ENCODE measurements around the gene NELL1.

NELL1 gene

DNA sequence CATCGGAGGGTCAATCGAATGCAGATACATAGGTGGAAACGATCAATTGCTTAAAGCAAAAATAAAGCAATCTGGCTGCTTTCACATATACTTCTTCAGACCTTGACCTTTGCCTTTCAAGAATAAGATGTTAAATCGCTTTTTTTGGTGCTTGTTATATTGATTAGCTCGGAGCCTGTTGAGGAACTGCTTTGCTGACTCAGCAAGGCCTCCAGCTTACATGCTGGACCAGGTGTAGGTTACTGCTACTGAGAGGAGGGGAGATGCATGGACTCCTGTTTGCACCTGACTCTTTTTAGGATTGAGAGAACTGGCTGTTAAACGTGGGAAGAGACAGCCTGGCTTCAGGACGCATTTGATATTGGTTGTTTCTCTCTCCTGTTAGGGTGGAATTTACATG is 31.3 kb upstream of the NELL1 start:
- H3K27me3 ChIP-seq (ENCODE audit: insufficient read depth, low read length): no peaks in the 10 kb centered on the region
- WGBS: 83% methylated on average over 7 of the region's 7 CpGs
- no peaks in the 10 kb centered on the region for H3K36me3 ChIP-seq (ENCODE audit: insufficient read depth, low read length)
- no peak overlapping the region for H3K27ac ChIP-seq (ENCODE audit: low read depth, low read length)
- H3K4me1 ChIP-seq (ENCODE audit: insufficient read depth, low read length): peaks cover 5% of the 10 kb centered on the region; the same call in 1 of the 2 replicates
- no peak overlapping the region for H3K9ac ChIP-seq (ENCODE audit: low read depth, low read length)
- H3K4me3 ChIP-seq (ENCODE audit: low read length): no peak overlapping the region
- no peaks in the 10 kb centered on the region for H3K9me3 ChIP-seq (ENCODE audit: insufficient read depth, low read depth, low read length)

DNA sequence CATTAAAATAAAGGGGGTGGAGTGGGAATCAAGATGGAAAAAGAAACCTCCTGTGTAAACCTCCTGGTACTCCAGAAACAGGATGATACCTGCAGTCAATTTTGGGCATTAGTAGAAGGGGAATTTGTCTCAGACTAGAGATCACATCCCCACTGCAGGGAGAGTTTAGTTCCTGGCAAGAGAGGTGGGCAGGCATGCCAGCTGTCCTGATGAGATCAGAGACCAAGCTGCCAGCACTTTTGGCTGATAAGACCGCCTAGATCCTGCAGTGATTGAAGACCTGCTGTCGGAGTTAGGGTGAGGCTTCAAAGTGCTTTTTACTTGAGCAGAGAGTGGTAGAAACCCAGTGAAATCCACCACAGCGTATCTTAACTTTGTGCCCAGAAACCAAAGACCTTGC is 29.7 kb upstream of the NELL1 start:
- no peak overlapping the region for H3K27ac ChIP-seq (ENCODE audit: low read depth, low read length)
- no peak overlapping the region for H3K4me3 ChIP-seq (ENCODE audit: low read length)
- 89% methylated on average over 3 of the region's 3 CpGs for WGBS
- H3K27me3 ChIP-seq (ENCODE audit: insufficient read depth, low read length): no peaks in the 10 kb centered on the region
- no peaks in the 10 kb centered on the region for H3K36me3 ChIP-seq (ENCODE audit: insufficient read depth, low read length)
- peaks cover 5% of the 10 kb centered on the region; the same call in 1 of the 2 replicates for H3K4me1 ChIP-seq (ENCODE audit: insufficient read depth, low read length)
- no peaks in the 10 kb centered on the region for H3K9me3 ChIP-seq (ENCODE audit: insufficient read depth, low read depth, low read length)
- no peak overlapping the region for H3K9ac ChIP-seq (ENCODE audit: low read depth, low read length)

DNA sequence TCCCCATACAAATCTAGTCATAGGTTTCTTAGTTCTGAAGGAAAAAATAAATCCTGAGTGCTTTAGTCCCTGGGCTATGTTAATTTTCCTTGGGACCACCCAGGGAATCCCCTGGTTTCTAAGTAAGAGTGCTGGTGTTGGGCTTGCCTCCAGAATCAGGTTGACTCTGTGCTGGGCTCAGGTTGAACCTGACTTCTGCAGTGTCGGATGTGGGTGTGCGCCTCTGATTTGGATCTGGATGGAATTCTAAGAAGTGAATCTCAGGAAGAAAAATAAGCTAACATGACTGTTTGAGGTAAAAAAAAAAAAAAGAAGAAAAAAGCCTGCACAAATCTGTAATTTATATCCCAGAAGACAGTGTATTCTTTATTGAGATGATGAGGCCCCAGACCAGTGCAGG is 29.0 kb upstream of the NELL1 start:
- WGBS: 88% methylated on average over 2 of the region's 2 CpGs
- H3K9ac ChIP-seq (ENCODE audit: low read depth, low read length): no peak overlapping the region
- H3K27ac ChIP-seq (ENCODE audit: low read depth, low read length): no peak overlapping the region

DNA sequence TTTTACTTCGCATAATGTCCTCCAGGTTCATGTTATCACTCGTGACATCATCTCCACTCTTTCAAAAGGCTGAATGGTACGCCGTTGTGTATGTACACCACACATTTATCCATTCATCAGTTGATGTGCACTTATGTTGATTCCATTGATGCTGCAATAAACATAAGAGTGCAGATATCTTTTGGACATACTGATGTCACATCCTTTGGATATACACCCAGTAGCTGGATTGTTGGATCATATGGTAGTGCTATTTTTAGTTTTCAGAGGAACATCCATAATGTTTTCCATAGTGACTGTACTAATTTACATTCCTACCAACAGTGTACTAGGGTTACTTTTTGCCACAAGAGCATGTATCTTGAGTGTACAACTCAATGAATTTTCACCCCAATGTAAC is 25.0 kb upstream of the NELL1 start:
- Histone ChIP-seq H3K36me3 (ENCODE audit: insufficient read depth, low read length) (no peaks in the 10 kb centered on the region), H3K4me3 (ENCODE audit: low read length) (no peak overlapping the region), H3K4me1 (ENCODE audit: insufficient read depth, low read length) (no peaks in the 10 kb centered on the region), H3K27ac (ENCODE audit: low read depth, low read length) (no peak overlapping the region), H3K27me3 (ENCODE audit: insufficient read depth, low read length) (no peaks in the 10 kb centered on the region), H3K9me3 (ENCODE audit: insufficient read depth, low read depth, low read length) (no peaks in the 10 kb centered on the region), H3K9ac (ENCODE audit: low read depth, low read length) (no peak overlapping the region)
- WGBS: 96% methylated on average over 4 of the region's 4 CpGs

More for the DNA sequence above, 29.0 kb upstream of the NELL1 start:
- Histone ChIP-seq H3K4me3 (ENCODE audit: low read length) (no peak overlapping the region), H3K9me3 (ENCODE audit: insufficient read depth, low read depth, low read length) (no peaks in the 10 kb centered on the region), H3K36me3 (ENCODE audit: insufficient read depth, low read length) (no peaks in the 10 kb centered on the region), H3K27me3 (ENCODE audit: insufficient read depth, low read length) (no peaks in the 10 kb centered on the region), H3K4me1 (ENCODE audit: insufficient read depth, low read length) (peaks cover 5% of the 10 kb centered on the region; the same call in 1 of the 2 replicates)

DNA sequence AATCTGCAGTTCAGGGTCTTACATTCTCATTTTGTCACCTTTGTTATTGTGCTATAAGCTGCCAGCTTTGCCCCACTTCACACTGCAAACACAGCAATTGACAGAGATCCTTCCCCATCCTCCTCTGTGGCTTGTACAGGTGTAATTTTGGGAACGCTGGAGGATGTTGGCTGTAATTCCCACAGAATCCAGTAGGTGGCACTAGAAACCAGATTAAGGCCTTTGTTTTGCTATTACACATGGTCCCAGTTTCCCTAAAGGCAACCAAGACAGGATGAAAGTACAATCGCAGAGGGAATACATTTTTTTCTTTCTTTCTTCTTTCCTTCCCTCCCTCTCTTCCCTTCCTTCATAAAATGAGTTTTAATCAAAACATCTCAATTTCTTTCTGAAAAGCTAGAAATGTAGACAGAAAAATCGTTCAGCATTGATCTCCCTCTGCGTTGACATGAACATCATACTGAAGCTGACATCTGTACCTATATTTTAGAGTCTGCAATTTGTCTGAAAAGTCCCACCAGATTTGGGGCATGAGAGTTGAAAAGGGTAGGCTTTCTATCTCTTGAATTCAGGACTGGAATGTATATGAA is 21.3 kb upstream of the NELL1 start:
- Histone ChIP-seq H3K36me3 (ENCODE audit: insufficient read depth, low read length) (no peaks in the 10 kb centered on the region), H3K27me3 (ENCODE audit: insufficient read depth, low read length) (no peaks in the 10 kb centered on the region), H3K9ac (ENCODE audit: low read depth, low read length) (no peak overlapping the region), H3K27ac (ENCODE audit: low read depth, low read length) (no peak overlapping the region), H3K9me3 (ENCODE audit: insufficient read depth, low read depth, low read length) (no peaks in the 10 kb centered on the region), H3K4me1 (ENCODE audit: insufficient read depth, low read length) (no peaks in the 10 kb centered on the region), H3K4me3 (ENCODE audit: low read length) (no peak overlapping the region)
- WGBS: 43% methylated on average over 4 of the region's 4 CpGs

DNA sequence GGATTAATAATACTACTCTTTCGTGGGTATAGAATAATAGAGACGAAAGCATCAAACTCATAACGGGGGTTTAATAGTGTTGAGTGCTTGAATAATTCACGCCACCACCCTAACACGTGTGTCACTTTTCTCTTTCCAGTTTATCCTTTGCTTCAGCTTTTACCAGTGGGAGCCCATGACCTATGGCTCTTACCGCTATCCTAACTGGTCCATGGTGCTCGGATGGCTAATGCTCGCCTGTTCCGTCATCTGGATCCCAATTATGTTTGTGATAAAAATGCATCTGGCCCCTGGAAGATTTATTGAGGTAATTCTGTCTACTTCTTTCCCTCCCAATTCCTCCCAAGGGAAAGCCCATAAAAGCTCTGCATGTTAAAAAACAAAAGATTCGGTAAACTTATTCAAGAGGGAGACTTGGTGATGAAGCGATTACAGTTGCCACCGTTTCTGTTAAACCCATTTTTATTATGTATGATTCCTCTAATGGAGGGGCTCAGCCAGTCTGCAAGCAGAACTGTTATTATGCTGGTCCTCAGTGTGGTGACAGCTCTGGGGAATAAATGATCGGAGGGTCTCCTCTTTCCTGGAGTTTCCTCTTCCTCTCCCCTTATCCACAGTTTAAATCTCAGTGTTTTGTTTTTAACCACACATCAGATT is 17.1 kb upstream of the NELL1 start:
- no peaks in the 10 kb centered on the region for H3K36me3 ChIP-seq (ENCODE audit: insufficient read depth, low read length)
- no peaks in the 10 kb centered on the region for H3K27me3 ChIP-seq (ENCODE audit: insufficient read depth, low read length)
- H3K27ac ChIP-seq (ENCODE audit: low read depth, low read length): no peak overlapping the region
- no peak overlapping the region for H3K9ac ChIP-seq (ENCODE audit: low read depth, low read length)
- H3K4me3 ChIP-seq (ENCODE audit: low read length): no peak overlapping the region
- WGBS: 94% methylated on average over 13 of the region's 13 CpGs
- H3K4me1 ChIP-seq (ENCODE audit: insufficient read depth, low read length): peaks cover 6% of the 10 kb centered on the region
- no peaks in the 10 kb centered on the region for H3K9me3 ChIP-seq (ENCODE audit: insufficient read depth, low read depth, low read length)

DNA sequence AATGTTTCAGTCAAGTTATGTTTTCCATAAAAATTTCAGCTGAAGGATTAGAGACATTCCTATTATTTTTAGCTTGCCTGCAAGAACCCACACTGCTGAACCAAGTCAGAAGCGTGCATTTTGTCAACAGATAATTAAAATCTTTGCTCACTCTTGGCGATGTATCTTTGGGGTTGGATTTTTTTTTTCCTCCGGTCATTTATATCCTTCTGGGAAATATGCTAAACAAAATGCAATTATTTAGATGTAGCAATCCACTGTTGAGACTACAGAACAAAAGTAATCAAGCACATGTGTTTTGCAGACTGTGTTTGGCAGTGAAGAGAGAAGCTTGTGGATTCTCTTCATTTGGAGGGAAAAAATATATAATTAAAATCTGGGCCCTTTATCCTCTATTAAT is 15.3 kb upstream of the NELL1 start:
- H3K4me1 ChIP-seq (ENCODE audit: insufficient read depth, low read length): peaks cover 20% of the 10 kb centered on the region
- no peak overlapping the region for H3K9ac ChIP-seq (ENCODE audit: low read depth, low read length)
- H3K27ac ChIP-seq (ENCODE audit: low read depth, low read length): no peak overlapping the region
- no peaks in the 10 kb centered on the region for H3K9me3 ChIP-seq (ENCODE audit: insufficient read depth, low read depth, low read length)
- 100% methylated on average over 2 of the region's 3 CpGs for WGBS
- no peaks in the 10 kb centered on the region for H3K36me3 ChIP-seq (ENCODE audit: insufficient read depth, low read length)
- no peak overlapping the region for H3K4me3 ChIP-seq (ENCODE audit: low read length)
- H3K27me3 ChIP-seq (ENCODE audit: insufficient read depth, low read length): no peaks in the 10 kb centered on the region

DNA sequence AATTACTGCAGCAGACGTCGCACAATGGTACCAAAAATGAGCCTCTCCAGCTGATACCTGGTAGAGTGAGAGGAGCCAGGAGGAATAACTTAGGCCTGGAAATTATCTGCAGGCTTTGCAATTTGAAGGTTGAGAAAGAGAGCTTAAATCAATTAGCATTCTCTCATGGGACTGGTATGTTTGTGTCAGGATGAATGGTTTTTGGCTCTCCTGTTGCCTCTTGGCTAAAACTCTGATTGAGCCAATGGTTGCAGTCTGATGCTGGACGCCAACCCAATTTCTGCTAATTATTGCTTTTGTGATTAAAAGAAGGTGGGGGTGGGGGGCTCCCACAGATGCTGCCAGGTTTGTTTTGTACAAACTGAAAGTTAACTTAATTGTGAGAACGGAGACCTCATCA is 12.5 kb upstream of the NELL1 start:
- H3K4me1 ChIP-seq (ENCODE audit: insufficient read depth, low read length): peaks cover 20% of the 10 kb centered on the region
- H3K4me3 ChIP-seq (ENCODE audit: low read length): no peak overlapping the region
- H3K27me3 ChIP-seq (ENCODE audit: insufficient read depth, low read length): no peaks in the 10 kb centered on the region
- H3K36me3 ChIP-seq (ENCODE audit: insufficient read depth, low read length): no peaks in the 10 kb centered on the region
- 85% methylated on average over 4 of the region's 4 CpGs for WGBS
- H3K9me3 ChIP-seq (ENCODE audit: insufficient read depth, low read depth, low read length): no peaks in the 10 kb centered on the region
- H3K9ac ChIP-seq (ENCODE audit: low read depth, low read length): no peak overlapping the region
- no peak overlapping the region for H3K27ac ChIP-seq (ENCODE audit: low read depth, low read length)

DNA sequence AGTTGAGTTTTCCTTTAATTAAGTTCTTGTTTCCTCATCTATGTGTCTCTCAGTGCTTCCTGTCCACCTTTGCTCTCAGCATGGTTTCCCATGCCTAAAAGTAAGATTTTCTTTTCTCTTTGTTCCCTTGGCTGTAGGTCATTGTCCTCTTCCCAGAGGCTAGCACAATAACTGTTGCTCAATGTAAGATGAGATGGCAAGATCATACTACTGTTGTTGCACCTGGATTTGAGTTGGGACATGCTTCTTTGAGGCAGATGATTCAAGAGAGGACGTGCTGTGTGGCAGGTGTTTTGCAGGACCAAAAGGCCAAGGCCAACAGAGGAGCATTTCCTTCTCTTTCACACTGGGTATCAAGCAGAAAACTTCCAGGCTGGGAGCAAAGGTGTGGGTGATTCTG is 11.3 kb upstream of the NELL1 start:
- 79% methylated on average over 1 of the region's 1 CpG for WGBS
- peaks cover 20% of the 10 kb centered on the region for H3K4me1 ChIP-seq (ENCODE audit: insufficient read depth, low read length)
- H3K27me3 ChIP-seq (ENCODE audit: insufficient read depth, low read length): peaks cover 2% of the 10 kb centered on the region; the same call in 1 of the 2 replicates
- H3K27ac ChIP-seq (ENCODE audit: low read depth, low read length): no peak overlapping the region
- no peaks in the 10 kb centered on the region for H3K36me3 ChIP-seq (ENCODE audit: insufficient read depth, low read length)
- no peak overlapping the region for H3K4me3 ChIP-seq (ENCODE audit: low read length)
- no peak overlapping the region for H3K9ac ChIP-seq (ENCODE audit: low read depth, low read length)
- no peaks in the 10 kb centered on the region for H3K9me3 ChIP-seq (ENCODE audit: insufficient read depth, low read depth, low read length)

DNA sequence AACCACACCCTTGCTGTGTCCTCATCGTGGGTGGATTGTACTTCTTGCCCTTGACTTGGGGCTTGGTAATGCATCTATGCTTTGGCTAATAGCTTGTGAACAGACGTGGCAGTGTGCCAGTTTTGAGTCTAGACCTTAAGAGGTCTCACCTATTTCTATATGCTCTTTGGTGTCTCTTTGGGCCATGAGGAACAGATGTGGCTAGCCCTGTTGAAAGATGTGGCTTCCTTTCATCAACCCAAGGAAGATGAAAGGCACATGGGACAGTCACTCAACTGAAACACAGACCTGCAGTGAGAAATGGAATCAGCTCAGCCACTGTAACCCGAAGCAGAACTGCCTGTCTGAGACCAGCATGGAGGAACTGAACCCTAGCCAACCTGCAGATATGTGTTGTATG is 7.9 kb upstream of the NELL1 start:
- Histone ChIP-seq H3K4me1 (ENCODE audit: insufficient read depth, low read length) (peaks cover 20% of the 10 kb centered on the region), H3K9ac (ENCODE audit: low read depth, low read length) (no peak overlapping the region), H3K27me3 (ENCODE audit: insufficient read depth, low read length) (peaks cover 23% of the 10 kb centered on the region), H3K9me3 (ENCODE audit: insufficient read depth, low read depth, low read length) (no peaks in the 10 kb centered on the region), H3K4me3 (ENCODE audit: low read length) (no peak overlapping the region), H3K36me3 (ENCODE audit: insufficient read depth, low read length) (no peaks in the 10 kb centered on the region), H3K27ac (ENCODE audit: low read depth, low read length) (no peak overlapping the region)
- WGBS: 90% methylated on average over 3 of the region's 3 CpGs

DNA sequence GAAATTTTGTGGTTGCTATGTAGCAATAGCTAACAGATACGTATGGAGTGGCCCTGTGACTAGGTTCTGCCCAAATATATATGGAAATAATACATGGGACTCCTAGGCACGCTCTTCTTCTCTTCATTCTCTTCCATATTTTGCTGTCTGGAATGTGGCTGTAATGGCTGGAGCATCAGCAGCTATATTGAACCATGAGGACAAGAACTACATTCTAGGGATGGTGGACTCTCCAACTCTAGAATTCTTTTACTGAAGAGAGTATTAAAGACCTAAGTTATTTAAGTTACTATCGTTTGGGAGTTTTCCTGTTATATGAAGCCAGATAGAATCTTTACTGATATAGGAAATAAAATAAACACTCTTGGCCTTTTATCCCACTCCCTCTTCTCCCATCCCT is 7.5 kb upstream of the NELL1 start:
- peaks cover 28% of the 10 kb centered on the region for H3K27me3 ChIP-seq (ENCODE audit: insufficient read depth, low read length)
- H3K4me1 ChIP-seq (ENCODE audit: insufficient read depth, low read length): peaks cover 18% of the 10 kb centered on the region
- 100% methylated on average over 2 of the region's 3 CpGs for WGBS
- H3K4me3 ChIP-seq (ENCODE audit: low read length): no peak overlapping the region
- no peaks in the 10 kb centered on the region for H3K36me3 ChIP-seq (ENCODE audit: insufficient read depth, low read length)
- no peak overlapping the region for H3K27ac ChIP-seq (ENCODE audit: low read depth, low read length)
- no peaks in the 10 kb centered on the region for H3K9me3 ChIP-seq (ENCODE audit: insufficient read depth, low read depth, low read length)
- no peak overlapping the region for H3K9ac ChIP-seq (ENCODE audit: low read depth, low read length)

Data from HUES64 (cell line).